IMR-90 (cell line): ENCODE measurements around the gene EXD2. TPM values are rescaled to one million over a fixed set of nuclear protein-coding genes. Genes with fewer than 3 reads are reported as not detected.

ENCODE experiments used
- ATAC-seq: fragments of 200-7000 bp; cut with Tn5 transposase; 2 replicates; pipeline ENCODE4 v1.9.1; 2020; ENCODE audit warnings: low read depth, mild to moderate bottlenecking, moderate library complexity
- BruUV-seq: library from RNA; stranded (reverse); fragments of 400-500 nt; replicated peaks from 2 replicates; lab custom pipeline; 2021; lab: Mats Ljungman, UMichigan
- CTCF ChIA-PET: fragments of 300-600 bp; formaldehyde crosslinking; extraction: SDS; loops from one replicate; lab custom pipeline; 2021; ENCODE audit warnings: antibody characterized with exemption; lab: Yijun Ruan, JAX
- POLR2A ChIA-PET: fragments of 300-600 bp; sonication (Branson Sonifier 250); formaldehyde crosslinking; loops from one replicate; lab custom pipeline; 2022; ENCODE audit warnings: antibody characterized with exemption; ENCODE audit not compliant: unreplicated experiment; lab: Charles Lee
- DNase-seq: peaks from one replicate; pipeline ENCODE4 v3.0.0; 2013
- H2AFZ ChIP-seq: replicated peaks from 2 replicates; pipeline ENCODE3; 2013; ENCODE audit warnings: low read length, mild to moderate bottlenecking; ENCODE audit not compliant: poor library complexity
- H2AK5ac ChIP-seq: 2 replicates; pipeline ENCODE4 v1.6.1; 2013; ENCODE audit warnings: low read depth, low read length, inconsistent platforms
- H2AK9ac ChIP-seq: replicated peaks from 2 replicates; pipeline ENCODE3; 2013; ENCODE audit warnings: mild to moderate bottlenecking, low read depth, low read length, moderate library complexity; ENCODE audit not compliant: poor library complexity
- H2BK120ac ChIP-seq: 2 replicates; pipeline ENCODE4 v1.6.1; 2013; ENCODE audit warnings: low read depth, low read length, inconsistent platforms
- H2BK15ac ChIP-seq: 3 replicates; pipeline ENCODE4 v1.6.1; 2013; ENCODE audit warnings: low read depth, low read length, inconsistent platforms
- H2BK20ac ChIP-seq: 2 replicates; pipeline ENCODE4 v1.6.1; 2013; ENCODE audit warnings: low read depth, mild to moderate bottlenecking, inconsistent platforms, low read length, moderate library complexity
- H2BK5ac ChIP-seq: 2 replicates; pipeline ENCODE4 v1.6.1; 2013; ENCODE audit warnings: mild to moderate bottlenecking, low read depth, low read length, inconsistent platforms; ENCODE audit not compliant: poor library complexity, severe bottlenecking
- H3K14ac ChIP-seq: replicated peaks from 2 replicates; pipeline ENCODE4 v1.6.1; 2013; ENCODE audit warnings: low read depth, low read length, inconsistent platforms
- H3K18ac ChIP-seq: 2 replicates; pipeline ENCODE4 v1.6.1; 2013; ENCODE audit warnings: low read depth, low read length, control low read depth
- H3K23ac ChIP-seq: 2 replicates; pipeline ENCODE4 v1.6.1; 2013; ENCODE audit warnings: low read depth, low read length, inconsistent platforms
- H3K27ac ChIP-seq: 2 replicates; pipeline ENCODE4 v1.5.1; 2013; ENCODE audit warnings: mild to moderate bottlenecking, control low read depth, low read length; ENCODE audit not compliant: insufficient read depth
- H3K27me3 ChIP-seq: 2 replicates; pipeline ENCODE4 v1.6.1; 2013; ENCODE audit warnings: low read length; ENCODE audit not compliant: control insufficient read depth, insufficient read depth
- H3K36me3 ChIP-seq: 2 replicates; pipeline ENCODE4 v1.6.1; 2013; ENCODE audit warnings: low read length, mixed read lengths; ENCODE audit not compliant: control insufficient read depth, insufficient read depth
- H3K4ac ChIP-seq: 2 replicates; pipeline ENCODE4 v1.6.1; 2013; ENCODE audit warnings: low read depth, low read length, inconsistent platforms
- H3K4me1 ChIP-seq: 2 replicates; pipeline ENCODE4 v1.6.1; 2013; ENCODE audit warnings: low read length, mixed read lengths; ENCODE audit not compliant: control insufficient read depth, insufficient read depth
- H3K4me2 ChIP-seq: 2 replicates; pipeline ENCODE4 v1.6.1; 2013; ENCODE audit warnings: low read depth, mild to moderate bottlenecking, control low read depth, low read length, moderate library complexity
- H3K4me3 ChIP-seq: 2 replicates; pipeline ENCODE4 v1.5.1; 2013; ENCODE audit warnings: low read depth, mild to moderate bottlenecking, control low read depth, low read length, moderate library complexity; ENCODE audit not compliant: insufficient read depth
- H3K56ac ChIP-seq: 2 replicates; pipeline ENCODE4 v1.6.1; 2013; ENCODE audit warnings: low read length, inconsistent platforms; ENCODE audit not compliant: insufficient read depth; ENCODE audit errors: extremely low read depth
- H3K79me1 ChIP-seq, 2 experiments: 2 replicates each; pipeline ENCODE4 v1.6.1; 2013; ENCODE audit warnings: low read length in 2 of 2, inconsistent platforms in 1 of 2, low read depth in 1 of 2
- H3K9ac ChIP-seq: 2 replicates; pipeline ENCODE4 v1.6.1; 2013; ENCODE audit warnings: low read depth, low read length, control low read depth
- H3K9me1 ChIP-seq: 2 replicates; pipeline ENCODE4 v1.6.1; 2013; ENCODE audit warnings: low read length, inconsistent platforms; ENCODE audit not compliant: insufficient read depth
- H3K9me3 ChIP-seq: 2 replicates; pipeline ENCODE4 v1.6.1; 2013; ENCODE audit warnings: low read length; ENCODE audit not compliant: control insufficient read depth, insufficient read depth
- H4K20me1 ChIP-seq: 2 replicates; pipeline ENCODE4 v1.6.1; 2013; ENCODE audit warnings: low read length, inconsistent platforms; ENCODE audit not compliant: insufficient read depth
- H4K5ac ChIP-seq: 2 replicates; pipeline ENCODE4 v1.6.1; 2013; ENCODE audit warnings: mild to moderate bottlenecking, low read depth, low read length, control low read depth
- H4K8ac ChIP-seq, 2 experiments: 2 replicates each; pipeline ENCODE4 v1.6.1; 2013; ENCODE audit warnings: low read depth in 2 of 2, low read length in 2 of 2, control low read depth in 1 of 2, inconsistent platforms in 1 of 2
- H4K91ac ChIP-seq: 2 replicates; pipeline ENCODE4 v1.6.1; 2013; ENCODE audit warnings: low read depth, low read length, inconsistent platforms; ENCODE audit not compliant: insufficient read depth
- BHLHE40 ChIP-seq: fragments of 150-350 bp; IDR thresholded peaks from 2 replicates; pipeline ENCODE4 v1.6.1; 2016; ENCODE audit warnings: mild to moderate bottlenecking, low read depth, low read length
- CHD1 ChIP-seq: IDR thresholded peaks from 2 replicates; pipeline ENCODE4 v1.6.1; 2012; ENCODE audit warnings: low read depth, low read length, improper control_type of control experiment
- MAFK ChIP-seq: IDR thresholded peaks from 2 replicates; pipeline ENCODE4 v1.6.1; 2012; ENCODE audit warnings: low read depth, low read length, improper control_type of control experiment
- MAZ ChIP-seq: IDR thresholded peaks from 2 replicates; pipeline ENCODE4 v1.6.1; 2012; ENCODE audit warnings: low read depth, mild to moderate bottlenecking, low read length, improper control_type of control experiment, moderate library complexity, borderline replicate concordance
- MXI1 ChIP-seq: IDR thresholded peaks from 2 replicates; pipeline ENCODE4 v1.6.1; 2012; ENCODE audit warnings: low read depth, mild to moderate bottlenecking, low read length, moderate library complexity, borderline replicate concordance
- NFE2L2 ChIP-seq: fragments of 150-350 bp; IDR thresholded peaks from 2 replicates; pipeline ENCODE4 v1.6.1; 2016; ENCODE audit warnings: low read depth, mild to moderate bottlenecking, low read length
- POLR2A ChIP-seq: IDR thresholded peaks from 2 replicates; pipeline ENCODE4 v1.6.1; 2012; ENCODE audit warnings: mild to moderate bottlenecking, low read depth, low read length
- RAD21 ChIP-seq: IDR thresholded peaks from 2 replicates; pipeline ENCODE4 v1.6.1; 2012; ENCODE audit warnings: low read length, improper control_type of control experiment
- RFX5 ChIP-seq: IDR thresholded peaks from 2 replicates; pipeline ENCODE4 v1.8.0; 2012; ENCODE audit warnings: low read depth, mild to moderate bottlenecking, low read length, moderate library complexity
- WGBS, 2 experiments: methylation state at CpG; one replicate each; pipeline versions ENCODE4 v1.1.5 to v1.1.7; 2013; ENCODE audit warnings: missing lambda C conversion rate in 2 of 2; ENCODE audit not compliant: insufficient read length in 1 of 2; ENCODE audit errors: extremely low coverage in 2 of 2; 5-methylcytosine and 5-hydroxymethylcytosine counted together
- dilution Hi-C: fragments of 300-500 bp; cut with HindIII; formaldehyde crosslinking; loops from one replicate; pipeline ENCODE4 v1.14.3; 2018; ENCODE audit warnings: low sequenced_read_pairs; ENCODE audit not compliant: unreplicated experiment
- in situ Hi-C: fragments of 300-500 bp; cut with MboI; formaldehyde crosslinking; loops from 3 replicates; pipeline ENCODE4 v1.14.3; 2019; ENCODE audit warnings: low sequenced_read_pairs, inconsistent platforms, mixed read lengths
- intact Hi-C: fragments of 100-400 bp; cut with micrococcal nuclease; formaldehyde crosslinking; loops from 2 replicates; pipeline ENCODE4 v1.10.0; 2022
- polyA plus RNA-seq, 3 experiments: library from polyadenylated mRNA; depleted of rRNA; stranded (reverse); fragments of >200 nt; gene quantifications; 2 replicates each; pipeline ENCODE4 v1.2.3, GENCODE V29; 2012; ENCODE audit warnings: low replicate concordance in 1 of 3
- total RNA-seq: library from RNA; depleted of rRNA; stranded (reverse); fragments of >200 nt; gene quantifications from 2 replicates; pipeline ENCODE4 v1.2.3, GENCODE V29; 2012
- TF ChIP-seq, protein P1 (sequence below): conservative IDR thresholded peaks from 2 replicates; pipeline ENCODE4 v1.5.1; 2012; ENCODE audit warnings: mild to moderate bottlenecking, low read depth, low read length, improper control_type of control experiment
- TF ChIP-seq, protein P2 (sequence below): fragments of 150-350 bp; IDR thresholded peaks from 2 replicates; pipeline ENCODE4 v1.6.1; 2017; ENCODE audit warnings: mild to moderate bottlenecking, antibody characterized with exemption, low read length, low read depth
- TF ChIP-seq, protein P3 (sequence below): fragments of 150-350 bp; IDR thresholded peaks from 2 replicates; pipeline ENCODE4 v1.6.1; 2016; ENCODE audit warnings: low read depth, mild to moderate bottlenecking, low read length, moderate library complexity, borderline replicate concordance

Gene EXD2
- total and polyA plus RNA-seq, 2 of the 4 experiments (the other 2 are of a cell fraction), result 11.0 to 13.3 TPM

DNA sequence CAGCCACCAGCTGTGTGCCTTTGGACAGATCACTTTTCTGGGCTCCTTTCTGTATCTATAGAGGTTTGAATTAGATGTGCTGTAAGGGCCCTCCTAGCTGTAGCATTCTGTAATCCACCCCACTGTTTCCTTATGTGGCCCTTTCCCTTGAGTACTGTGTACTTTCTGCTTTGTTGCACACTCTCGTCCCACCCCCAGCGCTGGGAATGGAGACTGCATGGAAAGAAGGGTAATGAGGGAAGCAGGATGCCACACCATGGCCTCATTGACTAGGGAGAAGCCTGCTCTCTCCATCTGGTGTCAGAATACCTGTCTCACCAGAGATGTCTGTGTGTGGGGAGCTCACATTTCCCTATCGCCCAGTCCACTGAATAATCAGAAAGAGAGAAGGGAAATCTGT, 55.0 kb downstream of the EXD2 start:
- no peak overlapping the region for H3K56ac ChIP-seq
- H3K4me3 ChIP-seq, result no peak overlapping the region
- no peaks in the 10 kb centered on the region for H3K36me3 ChIP-seq
- H4K8ac ChIP-seq, result no peak overlapping the region
- no peak overlapping the region for H3K9ac ChIP-seq
- H3K18ac ChIP-seq, result no peak overlapping the region
- H3K27ac ChIP-seq, result no peak overlapping the region
- no peaks in the 10 kb centered on the region for H4K20me1 ChIP-seq
- no peak overlapping the region for H2BK15ac ChIP-seq
- H2BK5ac ChIP-seq, result no peak overlapping the region
- dilution Hi-C loops, result no loop called here
- intact Hi-C loops, result loop anchor here (5.0 kb wide), 1 partner anchor 41 kb away; no protein-coding TSS in a partner anchor
- H3K14ac ChIP-seq, result no peak overlapping the region
- no peak overlapping the region for H3K4me2 ChIP-seq
- TF ChIP-seq, protein P1, sequence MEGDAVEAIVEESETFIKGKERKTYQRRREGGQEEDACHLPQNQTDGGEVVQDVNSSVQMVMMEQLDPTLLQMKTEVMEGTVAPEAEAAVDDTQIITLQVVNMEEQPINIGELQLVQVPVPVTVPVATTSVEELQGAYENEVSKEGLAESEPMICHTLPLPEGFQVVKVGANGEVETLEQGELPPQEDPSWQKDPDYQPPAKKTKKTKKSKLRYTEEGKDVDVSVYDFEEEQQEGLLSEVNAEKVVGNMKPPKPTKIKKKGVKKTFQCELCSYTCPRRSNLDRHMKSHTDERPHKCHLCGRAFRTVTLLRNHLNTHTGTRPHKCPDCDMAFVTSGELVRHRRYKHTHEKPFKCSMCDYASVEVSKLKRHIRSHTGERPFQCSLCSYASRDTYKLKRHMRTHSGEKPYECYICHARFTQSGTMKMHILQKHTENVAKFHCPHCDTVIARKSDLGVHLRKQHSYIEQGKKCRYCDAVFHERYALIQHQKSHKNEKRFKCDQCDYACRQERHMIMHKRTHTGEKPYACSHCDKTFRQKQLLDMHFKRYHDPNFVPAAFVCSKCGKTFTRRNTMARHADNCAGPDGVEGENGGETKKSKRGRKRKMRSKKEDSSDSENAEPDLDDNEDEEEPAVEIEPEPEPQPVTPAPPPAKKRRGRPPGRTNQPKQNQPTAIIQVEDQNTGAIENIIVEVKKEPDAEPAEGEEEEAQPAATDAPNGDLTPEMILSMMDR, result no peak
- TF ChIP-seq CHD1 (no peak), MAZ (no peak), RFX5 (no peak), POLR2A (no peak), RAD21 (no peak), MAFK (no peak), MXI1 (no peak), BHLHE40 (no peak), NFE2L2 (no peak)
- TF ChIP-seq, protein P2, sequence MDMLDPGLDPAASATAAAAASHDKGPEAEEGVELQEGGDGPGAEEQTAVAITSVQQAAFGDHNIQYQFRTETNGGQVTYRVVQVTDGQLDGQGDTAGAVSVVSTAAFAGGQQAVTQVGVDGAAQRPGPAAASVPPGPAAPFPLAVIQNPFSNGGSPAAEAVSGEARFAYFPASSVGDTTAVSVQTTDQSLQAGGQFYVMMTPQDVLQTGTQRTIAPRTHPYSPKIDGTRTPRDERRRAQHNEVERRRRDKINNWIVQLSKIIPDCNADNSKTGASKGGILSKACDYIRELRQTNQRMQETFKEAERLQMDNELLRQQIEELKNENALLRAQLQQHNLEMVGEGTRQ, result no peak
- TF ChIP-seq, protein P3, sequence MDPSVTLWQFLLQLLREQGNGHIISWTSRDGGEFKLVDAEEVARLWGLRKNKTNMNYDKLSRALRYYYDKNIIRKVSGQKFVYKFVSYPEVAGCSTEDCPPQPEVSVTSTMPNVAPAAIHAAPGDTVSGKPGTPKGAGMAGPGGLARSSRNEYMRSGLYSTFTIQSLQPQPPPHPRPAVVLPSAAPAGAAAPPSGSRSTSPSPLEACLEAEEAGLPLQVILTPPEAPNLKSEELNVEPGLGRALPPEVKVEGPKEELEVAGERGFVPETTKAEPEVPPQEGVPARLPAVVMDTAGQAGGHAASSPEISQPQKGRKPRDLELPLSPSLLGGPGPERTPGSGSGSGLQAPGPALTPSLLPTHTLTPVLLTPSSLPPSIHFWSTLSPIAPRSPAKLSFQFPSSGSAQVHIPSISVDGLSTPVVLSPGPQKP, result no peak
- no peak overlapping the region for H3K23ac ChIP-seq
- H3K4me1 ChIP-seq, result peaks cover 3% of the 10 kb centered on the region; the same call in 1 of the 2 replicates
- no peaks in the 10 kb centered on the region; the same call in 1 of the 2 replicates for H3K9me1 ChIP-seq
- no CpG with 5 or more reads among the region's 3 CpGs for WGBS, 2 experiments
- H3K27me3 ChIP-seq, result no peaks in the 10 kb centered on the region; the same call in 1 of the 2 replicates
- H3K9me3 ChIP-seq, result no peaks in the 10 kb centered on the region; the same call in 1 of the 2 replicates
- BruUV-seq, result no TSS peak
- H2AK5ac ChIP-seq, result no peak overlapping the region
- ChIA-PET POLR2A (no interaction called here), CTCF (no interaction called here)
- no peak overlapping the region for H3K4ac ChIP-seq
- no peak for ATAC-seq
- H3K79me1 ChIP-seq, result no peaks in the 10 kb centered on the region
- no peak overlapping the region for H4K5ac ChIP-seq
- no peak for DNase-seq
- H2AK9ac ChIP-seq, result no peak overlapping the region
- no peak overlapping the region for H2BK120ac ChIP-seq
- H2AFZ ChIP-seq, result no peak overlapping the region
- H2BK20ac ChIP-seq, result no peak overlapping the region
- in situ Hi-C loops, result no loop called here
- no peak overlapping the region for H4K91ac ChIP-seq
